ENCODE results near the gene ADAMTS2.

DNA sequence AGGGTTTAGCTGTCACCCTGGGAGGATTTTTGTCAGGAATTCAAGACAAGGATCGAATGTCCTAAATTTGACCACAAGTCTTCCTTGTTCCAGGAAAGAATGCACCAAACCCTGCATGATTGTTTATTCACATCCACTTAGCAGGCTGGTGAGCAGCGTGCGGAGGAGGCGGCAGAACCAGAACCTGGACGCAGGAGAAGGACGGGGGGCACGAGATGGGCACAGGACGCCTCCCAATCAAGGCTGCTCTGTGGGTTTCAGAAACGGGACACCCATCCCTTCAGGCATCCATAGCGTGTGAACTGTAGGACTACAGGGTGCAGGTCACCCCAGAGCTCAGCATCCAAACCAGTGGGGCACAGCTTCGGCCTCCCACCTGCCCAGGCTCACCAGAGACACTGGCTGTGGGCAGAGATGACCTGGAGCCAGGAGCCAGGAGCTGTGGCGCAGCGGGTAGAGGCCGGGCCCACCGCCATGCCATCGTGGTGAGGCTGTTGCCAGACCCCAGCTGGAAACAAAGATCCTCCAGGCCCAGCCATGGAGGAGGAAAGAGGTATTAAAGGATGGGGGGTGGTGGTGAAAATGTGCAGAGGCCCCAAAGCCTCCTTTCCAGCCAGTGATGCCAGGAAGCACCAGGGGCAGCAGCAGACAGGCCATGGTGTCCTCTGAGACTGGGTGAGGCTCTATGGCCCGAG, 32.3 kb upstream of the ADAMTS2 start:
- TF ChIP-seq EZH2 (IDR thresholded peaks at IDR 0.05), result no peak
- TF ChIP-seq POLR2AphosphoS5 (IDR thresholded peaks at IDR 0.05; ENCODE audit: borderline replicate concordance, low read depth, low read length), result no peak
- no peak for TF ChIP-seq FOXP2 (optimal IDR thresholded peaks at IDR 0.05; ENCODE audit: control extremely low read depth, extremely low read length, insufficient read depth)
